Inflammatory macrophage treated with lipopolysaccharide for 1 hour (primary cell): ENCODE data around the gene TMC6.

Experiments used
- DNase-seq, 2 donors: peaks; one replicate each; pipeline ENCODE4 v3.0.0-alpha.2; 2020 to 2022

Gene TMC6

GRCh38 chr17:78128551-78129350 lies at the start of gene TMC6:
Gene TMC6, minus strand, starts transcription at chr17:78128755. Its CDS starts 1,923 bp downstream, at chr17:78126832.
- DNase-seq: peak in 1 of 2 donors; percentile 25

GRCh38 chr17:78176548-78177025 lies 48.0 kb upstream of the TMC6 start:
- peak; percentile 46 to 78 for DNase-seq

- no peak for DNase-seq
Observed at GRCh38 chr17:78175643-78175981, 47.1 kb upstream of the TMC6 start.

- DNase-seq: no peak
Observed at GRCh38 chr17:78174870-78175642, 46.5 kb upstream of the TMC6 start.

- DNase-seq: peak; percentile 78 to 79
Observed at GRCh38 chr17:78174346-78174869, 45.9 kb upstream of the TMC6 start.

GRCh38 chr17:78173097-78173715 lies 44.7 kb upstream of the TMC6 start:
- DNase-seq: peak; percentile 46 to 76

- peak; percentile 63 to 73 for DNase-seq
Observed at GRCh38 chr17:78172249-78173051, 43.9 kb upstream of the TMC6 start.

- peak in 1 of 2 donors; percentile 24 for DNase-seq
Observed at GRCh38 chr17:78171591-78172248, 43.2 kb upstream of the TMC6 start.

GRCh38 chr17:78170692-78171590 lies 42.4 kb upstream of the TMC6 start:
- DNase-seq: peak; percentile 50 to 55

GRCh38 chr17:78168903-78169793 lies 40.6 kb upstream of the TMC6 start:
- DNase-seq: peak; percentile 20 to 28

- peak; percentile 75 to 91 for DNase-seq
Observed at GRCh38 chr17:78168242-78168902, 39.8 kb upstream of the TMC6 start, which contains the start of gene SYNGR2. Gene SYNGR2, plus strand, starts transcription at chr17:78168581. Its CDS starts 36 bp downstream, at chr17:78168617.

GRCh38 chr17:78166416-78166815 lies 37.9 kb upstream of the TMC6 start:
- DNase-seq: no peak

- no peak for DNase-seq
Observed at GRCh38 chr17:78164748-78165607, 36.4 kb upstream of the TMC6 start.

- no peak for DNase-seq
Observed at GRCh38 chr17:78163881-78164747, 35.6 kb upstream of the TMC6 start.

- no peak for DNase-seq
Observed at GRCh38 chr17:78159575-78160158, 31.1 kb upstream of the TMC6 start.
